Activated B cell treated with CpG ODN at 0.5 μM for 24 hours (primary cell): ENCODE measurements around the gene PSMA7. TPM values are rescaled to one million over a fixed set of nuclear protein-coding genes. Genes with fewer than 3 reads are reported as not detected.

Experiments used
- ATAC-seq: fragments of 200-7000 bp; cut with Tn5 transposase; one replicate; pipeline ENCODE4 v1.10.0; 2021; ENCODE audit warnings: low read depth, mild to moderate bottlenecking, moderate library complexity
- CTCF ChIA-PET: fragments of 350-600 bp; sonication (Branson Sonifier 250); formaldehyde crosslinking; loops from one replicate; lab custom pipeline; 2021; ENCODE audit warnings: antibody characterized with exemption; lab: Charles Lee
- POLR2A ChIA-PET: fragments of 350-600 bp; sonication (Branson Sonifier 250); formaldehyde crosslinking; loops from one replicate; lab custom pipeline; 2021; ENCODE audit warnings: antibody characterized with exemption; lab: Charles Lee
- DNase-seq: peaks from one replicate; pipeline ENCODE4 v3.0.0; 2022
- H3K27ac Mint-ChIP-seq: one replicate; pipeline ENCODE4 v1.8.0; 2020; ENCODE audit warnings: mixed read lengths
- H3K27me3 Mint-ChIP-seq: one replicate; pipeline ENCODE4 v1.8.0; 2021; ENCODE audit warnings: mixed read lengths
- H3K36me3 Mint-ChIP-seq: one replicate; pipeline ENCODE4 v1.8.0; 2021; ENCODE audit warnings: low read depth, mixed read lengths
- H3K4me1 Mint-ChIP-seq: one replicate; pipeline ENCODE4 v1.8.0; 2021; ENCODE audit warnings: mixed read lengths
- H3K4me3 Mint-ChIP-seq: one replicate; pipeline ENCODE4 v1.8.0; 2020; ENCODE audit warnings: mild to moderate bottlenecking, mixed read lengths
- H3K9me3 Mint-ChIP-seq: one replicate; pipeline ENCODE4 v1.8.0; 2020; ENCODE audit warnings: mixed read lengths
- CTCF ChIP-seq: fragments of 200-600 bp; IDR thresholded peaks from one replicate; pipeline ENCODE4 v1.8.0; 2022; ENCODE audit warnings: antibody characterized with exemption, mild to moderate bottlenecking
- intact Hi-C: fragments of 100-400 bp; cut with micrococcal nuclease; formaldehyde crosslinking; loops from one replicate; pipeline ENCODE4 v1.15.1; 2024
- total RNA-seq: library from RNA; stranded (reverse); gene quantifications from 2 replicates; pipeline ENCODE4 v1.2.3, GENCODE V29; 2022

Gene PSMA7
- total RNA-seq, 1 donor from 2014 or later = 241 TPM

DNA sequence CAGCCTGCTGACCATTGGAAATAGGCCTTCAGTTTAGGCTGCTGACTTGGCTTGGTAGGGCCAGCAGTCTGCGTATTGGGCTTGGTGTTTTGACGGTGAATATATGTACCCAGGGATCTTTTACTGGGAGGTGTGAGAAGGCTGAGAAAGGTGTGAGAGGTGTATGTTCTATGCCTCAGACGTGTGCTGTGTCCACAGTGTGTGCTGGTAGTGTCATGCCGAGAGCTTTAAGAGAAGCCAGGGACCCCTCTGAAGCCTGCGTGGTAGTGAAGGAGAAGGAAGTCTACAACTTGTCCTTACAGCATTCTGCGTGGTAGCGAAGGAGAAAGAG lies 2.5 kb upstream of the PSMA7 start:
- peaks cover 31% of the 10 kb centered on the region for H3K4me1 Mint-ChIP-seq
- CTCF ChIA-PET = no interaction called here
- peak overlapping the region; percentile 81 for H3K4me3 Mint-ChIP-seq
- intact Hi-C loops = no loop called here
- no peak for TF ChIP-seq CTCF
- no peaks in the 10 kb centered on the region for H3K9me3 Mint-ChIP-seq
- ATAC-seq (no peak), DNase-seq (no peak)
- no peaks in the 10 kb centered on the region for H3K27me3 Mint-ChIP-seq
- peaks cover 12% of the 10 kb centered on the region for H3K36me3 Mint-ChIP-seq
- POLR2A ChIA-PET = interaction anchor here (0.8 kb wide), 1 partner anchor 79 kb away, joined by 3 read pairs; no protein-coding TSS in a partner anchor
- H3K27ac Mint-ChIP-seq = no peak overlapping the region

- DNase-seq (peak; percentile 48), ATAC-seq (peak; percentile 6)
- ChIA-PET POLR2A (interaction anchor here (1.4 to 1.6 kb wide), 2 partner anchors 23 to 243 kb away, joined by 3 to 12 read pairs; partner anchors contain the start of genes LSM14B and RPS21), CTCF (interaction anchor here (1.9 kb wide), 1 partner anchor 133 kb away, joined by 5 read pairs; no protein-coding TSS in a partner anchor)
- Mint-ChIP-seq H3K36me3 (peaks cover 26% of the 10 kb centered on the region), H3K27me3 (no peaks in the 10 kb centered on the region), H3K9me3 (no peaks in the 10 kb centered on the region), H3K4me1 (peaks cover 36% of the 10 kb centered on the region), H3K4me3 (peak overlapping the region; percentile 81), H3K27ac (peak overlapping the region; percentile 50)
- intact Hi-C loops = loop anchor here (1.0 to 5.0 kb wide), 4 partner anchors 22 to 243 kb away; partner anchors contain the start of genes LSM14B and RPS21
- TF ChIP-seq CTCF = no peak
These were observed 997 bp upstream of the PSMA7 start for GRCh38 chr20:62143957-62144825.

DNA sequence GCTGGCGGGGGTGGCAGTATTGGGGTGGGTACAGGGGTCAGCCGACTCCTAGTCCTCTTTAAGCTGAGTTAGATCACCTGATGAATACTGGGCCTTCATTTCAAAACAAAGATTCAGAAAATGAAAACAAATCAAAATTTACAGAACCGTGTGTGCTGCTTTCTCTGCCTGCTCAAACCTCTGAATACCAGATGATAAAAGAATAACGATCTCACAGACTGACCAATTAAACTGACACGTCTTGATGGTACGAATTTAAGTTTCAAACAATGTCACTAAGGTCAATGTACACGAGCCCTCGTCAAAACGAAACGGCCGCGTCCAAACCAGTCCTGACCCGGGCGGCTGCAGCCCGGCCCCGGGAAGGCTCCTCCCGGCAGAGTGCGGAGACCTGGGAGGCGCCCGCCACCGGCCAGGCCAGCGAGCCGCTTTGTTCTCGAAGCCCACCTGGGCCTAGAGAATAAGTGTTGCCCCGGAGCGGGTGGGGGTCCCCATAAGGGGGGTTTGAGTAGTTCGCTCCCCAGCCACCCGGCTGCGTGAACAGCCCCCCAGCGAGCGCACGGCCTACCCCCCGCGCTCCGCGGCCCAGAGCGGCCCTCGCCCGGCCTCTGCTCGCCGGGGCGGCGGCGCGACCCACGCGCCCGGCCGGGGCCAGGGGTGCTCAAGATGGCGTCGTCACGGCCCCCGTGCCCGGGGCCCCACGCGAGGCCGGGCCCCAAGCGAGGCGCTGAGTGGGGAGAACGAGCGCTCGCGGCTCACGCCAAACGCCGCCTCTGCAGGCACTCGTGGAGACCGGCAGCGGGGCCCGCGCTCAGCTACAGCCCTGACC lies 728 bp downstream of the PSMA7 start:
- H3K27ac Mint-ChIP-seq = peak overlapping the region; percentile 78
- ChIA-PET CTCF (interaction anchor here (1.9 kb wide), 1 partner anchor 132 kb away, joined by 5 read pairs; no protein-coding TSS in a partner anchor), POLR2A (interaction anchor here (1.0 to 1.9 kb wide), 7 partner anchors 8 to 651 kb away, joined by 3 to 11 read pairs (median 5); partner anchors contain the start of genes LSM14B and MTG2)
- intact Hi-C loops = loop anchor here (1.0 to 5.0 kb wide), 4 partner anchors 20 to 245 kb away; partner anchors contain the start of genes LSM14B and RPS21
- H3K4me1 Mint-ChIP-seq = peaks cover 43% of the 10 kb centered on the region
- peak; percentile 7 for ATAC-seq
- TF ChIP-seq CTCF = no peak
- no peaks in the 10 kb centered on the region for H3K9me3 Mint-ChIP-seq
- peaks cover 41% of the 10 kb centered on the region for H3K36me3 Mint-ChIP-seq
- peak overlapping the region; percentile 89 for H3K4me3 Mint-ChIP-seq
- no peaks in the 10 kb centered on the region for H3K27me3 Mint-ChIP-seq
- DNase-seq = no peak

GRCh38 chr20:62141397-62142251 lies 1.6 kb downstream of the PSMA7 start:
- ATAC-seq = no peak
- peaks cover 43% of the 10 kb centered on the region for H3K4me1 Mint-ChIP-seq

More at GRCh38 chr20:62141397-62142251, 1.6 kb downstream of the PSMA7 start:
- DNase-seq = no peak
- Mint-ChIP-seq H3K4me3 (peak overlapping the region; percentile 89), H3K36me3 (peaks cover 50% of the 10 kb centered on the region), H3K27me3 (no peaks in the 10 kb centered on the region), H3K9me3 (no peaks in the 10 kb centered on the region), H3K27ac (peak overlapping the region; percentile 78)
- CTCF ChIA-PET = interaction anchor here (0.6 kb wide), 1 partner anchor 73 kb away, joined by 3 read pairs; no protein-coding TSS in a partner anchor
- POLR2A ChIA-PET = interaction anchor here (1.3 to 1.9 kb wide), 3 partner anchors 15 to 75 kb away, joined by 3 to 11 read pairs (median 5); partner anchors contain the start of gene LSM14B
- intact Hi-C loops = loop anchor here (5.0 kb wide), 1 partner anchor 246 kb away; the partner anchor contains the start of gene RPS21
- TF ChIP-seq CTCF = no peak
